HS-27A (cell line): ENCODE data around the gene TACSTD2.
"Not testable (repeated sequence)": the region's sequence is repeated elsewhere in the genome, so short reads cannot be mapped to it uniquely, and the experiment has no call there.

Experiments
- DNase-seq: peaks from one replicate; pipeline ENCODE4 v3.0.0-alpha.2; 2012; ENCODE audit warnings: low read depth, missing footprints

Gene TACSTD2

DNA sequence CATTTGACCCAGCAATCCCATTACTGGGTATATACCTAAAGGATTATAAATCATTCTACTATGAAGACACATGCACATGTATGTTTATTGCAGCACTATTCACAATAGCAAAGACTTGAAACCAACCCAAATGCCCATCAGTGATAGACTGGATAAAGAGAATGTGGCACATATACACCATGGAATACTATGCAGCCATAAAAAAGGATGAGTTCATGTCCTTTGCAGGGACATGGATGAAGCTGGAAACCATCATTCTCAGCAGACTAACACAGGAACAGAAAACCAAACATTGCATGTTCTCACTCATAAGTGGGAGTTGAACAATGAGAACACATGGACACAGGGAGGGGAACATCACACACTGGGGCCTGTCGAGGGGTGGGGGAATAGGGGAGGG is 13.3 kb downstream of the TACSTD2 start:
- not testable (repeated sequence) for DNase-seq

GRCh38 chr1:58561633-58562032 is 15.4 kb downstream of the TACSTD2 start:
- DNase-seq: no peak

- no peak for DNase-seq
Measured at GRCh38 chr1:58555393-58555792, 21.7 kb downstream of the TACSTD2 start.

DNA sequence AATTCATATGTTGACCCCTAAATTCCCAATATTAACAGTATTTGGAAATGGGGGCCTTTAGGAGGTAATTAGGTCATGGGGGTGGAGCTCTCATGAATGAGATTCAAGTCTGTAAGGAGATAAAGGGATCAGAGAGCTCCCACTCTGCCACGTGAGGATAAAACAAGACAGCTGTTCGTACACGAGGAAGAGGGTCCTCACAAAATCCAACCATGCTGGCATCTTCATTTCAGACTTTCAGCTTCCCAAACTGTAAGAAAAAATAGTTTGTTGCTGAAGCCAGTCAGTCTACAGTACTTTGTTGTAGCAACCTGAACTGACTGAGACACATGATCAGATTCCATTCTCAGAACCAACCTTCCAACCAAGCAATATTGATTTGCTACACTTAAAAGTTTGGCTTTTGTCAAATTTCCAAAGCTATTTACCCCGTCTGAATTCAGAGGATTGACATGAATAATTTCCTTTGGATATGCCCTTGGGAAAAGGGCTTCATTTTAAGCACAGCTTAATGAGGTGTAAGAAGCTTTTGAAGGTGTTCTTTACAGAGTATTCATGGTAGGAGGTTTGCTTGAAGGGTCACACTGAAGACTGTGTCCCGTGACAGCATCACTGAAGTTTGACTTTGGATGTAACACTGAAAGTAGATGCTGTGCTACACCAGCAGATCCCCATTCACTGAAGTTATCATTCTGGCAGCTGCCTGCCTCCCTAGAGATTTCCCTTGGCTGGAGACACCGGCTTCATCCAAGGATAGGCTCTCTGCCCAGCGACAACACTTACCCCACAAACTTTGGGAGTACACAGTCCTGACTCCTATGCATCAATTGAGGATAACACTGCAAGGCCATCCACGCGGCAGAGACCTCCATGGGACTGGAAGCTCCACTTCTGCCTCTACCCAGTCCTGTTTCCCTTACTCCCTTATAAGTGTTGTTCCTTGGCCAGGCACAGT is 25.6 kb downstream of the TACSTD2 start:
- DNase-seq: no peak

- not testable (repeated sequence) for DNase-seq
Measured at GRCh38 chr1:58549291-58549690, 27.8 kb downstream of the TACSTD2 start.

- no peak for DNase-seq
Measured at GRCh38 chr1:58548371-58548770, 28.7 kb downstream of the TACSTD2 start.

GRCh38 chr1:58546520-58547308 is 30.3 kb downstream of the TACSTD2 start, which contains the start of gene OMA1:
Gene OMA1 (minus strand): TSS chr1:58546726. CDS start chr1:58539294, 7,432 bp downstream.
- peak; percentile 92 for DNase-seq

DNA sequence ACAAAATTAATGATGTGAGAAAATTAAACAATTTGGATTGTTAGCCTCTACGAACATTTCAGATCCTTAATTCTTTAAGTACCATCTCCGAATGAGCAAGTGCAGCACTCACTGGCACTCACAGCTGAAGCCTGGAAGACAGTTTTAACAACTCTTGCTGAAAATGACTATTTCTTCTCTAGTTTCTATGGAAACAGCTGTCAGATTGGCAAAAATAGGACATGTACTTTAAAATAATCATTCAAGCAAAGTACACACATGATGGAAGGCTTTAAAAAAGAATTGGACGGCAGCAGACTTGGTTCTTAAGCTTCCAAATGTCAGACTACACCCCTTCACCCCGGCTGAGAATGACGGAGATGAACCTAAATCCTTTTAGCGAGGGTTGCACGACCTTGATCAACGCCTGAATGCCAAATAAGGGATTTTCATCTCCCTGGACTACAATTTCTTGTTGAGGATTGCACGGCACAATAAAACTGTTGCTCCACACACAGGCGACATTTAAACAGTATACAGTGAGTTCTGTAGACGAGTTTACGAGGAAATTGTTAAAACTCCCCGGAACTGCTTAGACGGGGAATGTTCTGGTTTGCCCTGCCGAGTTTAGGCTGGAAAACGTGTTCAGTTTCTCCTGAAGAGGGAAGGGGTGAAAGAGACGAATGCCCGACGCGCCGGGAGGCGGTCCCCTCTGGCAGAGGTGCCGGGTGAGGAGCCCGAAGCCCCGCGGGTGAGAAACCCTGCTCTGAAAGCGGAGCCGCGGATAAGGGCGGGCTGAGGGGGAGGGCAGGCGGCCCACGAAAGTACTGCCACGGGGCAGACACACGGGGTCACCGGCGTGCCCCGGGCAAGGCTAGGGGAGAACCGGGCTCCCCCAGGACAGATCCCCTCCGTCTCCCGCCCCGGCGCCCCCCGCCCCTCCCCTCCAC is 31.2 kb downstream of the TACSTD2 start:
- DNase-seq: peak; percentile 55

DNA sequence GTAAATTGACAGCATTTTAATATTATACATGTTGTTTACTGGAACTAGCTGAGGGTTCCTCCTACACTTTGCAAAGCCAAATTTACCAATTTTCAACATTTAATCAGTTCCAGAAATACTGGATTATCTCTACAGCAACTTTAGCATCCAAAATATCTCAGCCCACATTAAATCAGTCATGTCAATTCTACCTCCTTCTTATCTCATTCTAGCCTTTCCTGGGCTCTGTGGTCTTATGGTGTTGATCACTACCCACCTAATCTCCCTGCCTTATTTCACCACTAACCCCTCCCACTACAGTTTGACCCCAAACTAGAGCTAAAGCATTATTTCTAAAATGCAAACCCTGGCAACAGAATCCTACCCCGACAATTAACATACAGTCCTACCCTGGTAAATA is 33.8 kb downstream of the TACSTD2 start:
- no peak for DNase-seq

GRCh38 chr1:58539553-58539952 is 37.5 kb downstream of the TACSTD2 start:
- DNase-seq: no peak

DNA sequence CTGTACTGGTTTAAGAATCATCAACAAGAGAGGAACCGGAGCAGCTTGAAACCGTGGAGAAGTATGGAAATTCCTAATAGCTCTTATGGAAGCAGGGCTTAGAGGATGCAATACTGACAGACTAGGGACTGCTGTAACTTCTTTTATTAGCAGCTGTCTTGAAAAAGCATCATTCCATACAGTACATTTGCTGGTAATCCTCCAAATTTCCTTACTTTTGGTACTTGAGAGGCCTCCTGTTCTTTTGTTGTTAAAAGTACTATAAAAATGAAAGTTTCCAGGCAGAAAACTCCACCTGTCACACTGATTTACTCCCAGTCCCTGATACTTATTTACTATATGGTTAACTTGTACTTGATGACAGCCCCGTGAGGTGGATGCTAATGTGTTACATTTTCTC is 38.2 kb downstream of the TACSTD2 start:
- DNase-seq: no peak

GRCh38 chr1:58531842-58532241 is 45.2 kb downstream of the TACSTD2 start:
- DNase-seq: not testable (repeated sequence)

GRCh38 chr1:58529284-58529683 is 47.8 kb downstream of the TACSTD2 start:
- no peak for DNase-seq

GRCh38 chr1:58528518-58528917 is 48.5 kb downstream of the TACSTD2 start:
- DNase-seq: no peak
